ENCODE results near the gene BTNL9. TPM values are rescaled to one million over a fixed set of nuclear protein-coding genes. Genes with fewer than 3 reads are reported as not detected.

The BTNL9 gene
- polyA plus RNA-seq, 1 donor from 2014 or later: 5.1 TPM

DNA sequence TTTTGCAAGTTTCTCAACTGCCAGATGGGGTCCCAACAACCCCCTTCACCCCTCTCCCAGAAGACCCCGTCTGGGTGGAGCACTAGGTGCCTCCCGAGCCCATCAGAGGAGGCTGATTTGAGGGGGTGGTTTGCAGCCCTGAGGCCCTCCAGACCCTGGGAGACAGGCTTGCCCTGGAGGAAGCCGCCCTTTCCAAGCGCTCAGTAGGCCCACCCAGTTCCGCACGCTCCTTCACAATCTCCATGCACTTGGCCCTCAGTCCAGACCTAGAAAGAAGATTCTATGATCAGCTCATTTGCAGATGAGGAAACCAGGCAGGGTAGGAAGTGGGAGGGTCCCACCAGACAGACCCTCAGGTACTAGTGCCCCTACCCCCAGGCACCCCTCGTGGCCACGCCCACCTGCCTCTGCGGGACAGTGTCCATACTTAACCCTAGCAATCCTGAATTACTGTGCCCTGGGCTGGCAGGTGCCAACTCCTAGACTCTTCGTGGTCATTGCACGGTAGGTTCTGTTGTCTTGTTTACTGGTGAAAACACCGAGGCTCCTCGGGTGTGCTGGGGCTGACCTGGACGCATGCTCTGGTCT lies 68.6 kb downstream of the BTNL9 start:
- no peak overlapping the region for H3K27ac Mint-ChIP-seq
- H3K27me3 Mint-ChIP-seq: peaks cover 44% of the 10 kb centered on the region
- H3K4me3 Mint-ChIP-seq: peak overlapping the region in 1 of 4 donors; percentile 17
- peaks cover 9 to 13% (median 13%) of the 10 kb centered on the region in 3 donors for H3K4me1 Mint-ChIP-seq
- H3K9me3 Mint-ChIP-seq: peaks cover 0 to 4% (median 0%) of the 10 kb centered on the region in 3 donors
- H3K36me3 Mint-ChIP-seq: peaks cover 1% of the 10 kb centered on the region

DNA sequence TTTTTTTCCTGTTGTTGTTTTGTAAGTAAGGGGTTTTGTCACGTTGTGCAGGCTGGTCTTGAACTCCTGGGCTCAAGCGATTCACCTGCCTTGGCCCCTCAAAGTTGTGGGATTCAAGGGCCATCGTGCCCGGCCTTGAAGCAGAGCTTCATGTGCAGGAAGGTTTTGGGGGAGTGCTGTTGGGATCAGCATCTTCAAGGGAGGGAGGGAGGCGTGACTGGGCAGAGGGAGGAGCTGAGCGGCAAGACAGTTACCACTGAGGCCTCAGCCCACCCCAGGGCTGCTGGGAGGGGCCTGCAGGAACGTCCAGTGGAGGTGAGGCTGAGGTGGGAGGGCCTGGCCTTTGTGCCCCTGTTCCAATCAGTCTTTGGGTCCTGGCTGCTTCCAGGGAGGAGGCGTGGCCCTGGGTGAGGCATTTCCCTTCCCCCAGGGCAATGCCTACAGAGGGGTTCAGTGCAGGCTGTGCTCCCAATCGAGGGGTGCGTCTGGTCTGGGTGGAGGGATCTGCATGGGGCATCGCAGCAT lies 69.5 kb downstream of the BTNL9 start:
- Mint-ChIP-seq H3K27me3 (peaks cover 46% of the 10 kb centered on the region), H3K4me1 (peaks cover 6 to 8% (median 7%) of the 10 kb centered on the region in 3 donors), H3K27ac (no peak overlapping the region), H3K9me3 (peaks cover 0 to 9% (median 3%) of the 10 kb centered on the region in 3 donors), H3K4me3 (no peak overlapping the region), H3K36me3 (peaks cover 1% of the 10 kb centered on the region)

DNA sequence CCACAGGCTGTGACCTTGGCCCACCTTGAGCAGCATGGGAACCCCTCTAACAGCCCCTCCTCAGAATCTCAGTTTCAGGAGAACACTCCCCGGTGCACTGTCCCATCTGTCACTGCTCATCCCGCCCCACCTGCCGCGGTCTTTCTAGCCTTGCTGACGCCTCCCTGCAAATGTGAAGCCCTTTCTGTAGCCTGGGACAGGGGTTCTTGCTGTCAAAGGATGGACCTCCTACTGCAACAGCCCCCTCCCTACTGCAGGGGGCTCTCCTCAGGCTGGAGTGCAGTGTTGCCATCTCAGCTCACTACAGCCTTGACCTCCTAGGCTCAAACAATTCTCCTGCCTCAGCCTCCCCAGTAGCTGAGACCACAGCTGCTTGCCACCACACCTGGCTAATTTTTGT lies 70.9 kb downstream of the BTNL9 start:
- H3K4me1 Mint-ChIP-seq: peaks cover 0 to 3% (median under 1%) of the 10 kb centered on the region in 3 donors
- H3K27ac Mint-ChIP-seq: no peak overlapping the region
- H3K4me3 Mint-ChIP-seq: no peak overlapping the region
- peaks cover 43% of the 10 kb centered on the region for H3K27me3 Mint-ChIP-seq
- peaks cover 1% of the 10 kb centered on the region for H3K36me3 Mint-ChIP-seq
- H3K9me3 Mint-ChIP-seq: peaks cover 0 to 9% (median 3%) of the 10 kb centered on the region in 3 donors

Other genes starting within 250 kb of the BTNL9 start
- 101 TPM for gene MGAT1, start 237.5 kb upstream of the BTNL9 start, polyA plus RNA-seq
- 22.1 TPM for gene ZFP62, start 179.0 kb upstream of the BTNL9 start, polyA plus RNA-seq
- not detected for gene BTNL8, start 141.1 kb upstream of the BTNL9 start, polyA plus RNA-seq
- not detected for gene BTNL3, start 51.4 kb upstream of the BTNL9 start, polyA plus RNA-seq
- not detected for gene OR2V1, start 90.9 kb downstream of the BTNL9 start, polyA plus RNA-seq
- not detected for gene OR2V2, start 107.3 kb downstream of the BTNL9 start, polyA plus RNA-seq
- 0.71 TPM for gene TRIM7, start 164.9 kb downstream of the BTNL9 start, polyA plus RNA-seq
- 1.3 TPM for gene TRIM41, start 183.0 kb downstream of the BTNL9 start, polyA plus RNA-seq
- 2,243 TPM for gene RACK1, start 203.6 kb downstream of the BTNL9 start, polyA plus RNA-seq
- 31.6 TPM for gene TRIM52, start 220.9 kb downstream of the BTNL9 start, polyA plus RNA-seq